Measurements from ENCODE around the gene AIG1. TPM values are rescaled to one million over a fixed set of nuclear protein-coding genes. Genes with fewer than 3 reads are reported as not detected.

The AIG1 gene
- total and polyA plus RNA-seq, 2 of the 4 experiments (the other 2 are of a cell fraction) = 21.3 to 27.1 TPM

- Histone ChIP-seq H4K91ac (ENCODE audit: insufficient read depth, low read depth, low read length) (no peak overlapping the region), H3K23ac (ENCODE audit: low read depth, low read length) (peak overlapping the region; percentile 14; the same call in 1 of the 2 replicates), H2AFZ (replicated peaks; ENCODE audit: low read length, poor library complexity) (no peak overlapping the region), H3K4me3 (ENCODE audit: insufficient read depth, low read depth, low read length) (no peak overlapping the region), H3K9me3 (ENCODE audit: control insufficient read depth, insufficient read depth, low read length) (no peaks in the 10 kb centered on the region), H2AK9ac (replicated peaks; ENCODE audit: low read depth, low read length, poor library complexity) (no peak overlapping the region), H3K18ac (ENCODE audit: low read depth, low read length) (no peak overlapping the region), H3K79me1 (ENCODE audit: low read depth in 1 of 2, low read length in 2 of 2) (no peaks in the 10 kb centered on the region), H2BK120ac (ENCODE audit: low read depth, low read length) (no peak overlapping the region), H2BK15ac (ENCODE audit: low read depth, low read length) (no peak overlapping the region), H2BK20ac (ENCODE audit: low read depth, low read length) (no peak overlapping the region), H3K14ac (replicated peaks; ENCODE audit: low read depth, low read length) (no peak overlapping the region), H4K5ac (ENCODE audit: low read depth, low read length) (no peak overlapping the region), H3K27ac (ENCODE audit: insufficient read depth, low read length) (no peak overlapping the region), H3K27me3 (ENCODE audit: control insufficient read depth, insufficient read depth, low read length) (no peaks in the 10 kb centered on the region), H3K4me2 (ENCODE audit: low read depth, low read length) (no peak overlapping the region), H3K4ac (ENCODE audit: low read depth, low read length) (no peak overlapping the region), H4K8ac (ENCODE audit: low read depth in 2 of 2, low read length in 2 of 2) (no peak overlapping the region), H3K56ac (ENCODE audit: extremely low read depth, insufficient read depth, low read length) (no peak overlapping the region), H3K9ac (ENCODE audit: low read depth, low read length) (no peak overlapping the region), H3K9me1 (ENCODE audit: insufficient read depth, low read length) (peaks cover 7% of the 10 kb centered on the region; the same call in 1 of the 2 replicates), H2BK5ac (ENCODE audit: low read depth, low read length, poor library complexity, severe bottlenecking) (no peak overlapping the region), H4K20me1 (ENCODE audit: insufficient read depth, low read length) (no peaks in the 10 kb centered on the region), H2AK5ac (ENCODE audit: low read depth, low read length) (no peak overlapping the region), H3K4me1 (ENCODE audit: control insufficient read depth, insufficient read depth, low read length) (no peaks in the 10 kb centered on the region; the same call in 1 of the 2 replicates), H3K36me3 (ENCODE audit: control insufficient read depth, insufficient read depth, low read length) (no peaks in the 10 kb centered on the region)
- ATAC-seq (ENCODE audit: low read depth) = no peak
- dilution Hi-C loops (cut with HindIII; ENCODE audit: low sequenced_read_pairs, unreplicated experiment) (no loop called here), in situ Hi-C loops (cut with MboI; ENCODE audit: low sequenced_read_pairs) (no loop called here), intact Hi-C loops (cut with micrococcal nuclease) (no loop called here)
- POLR2A ChIA-PET (ENCODE audit: unreplicated experiment) = interaction anchor here (0.7 kb wide), 1 partner anchor 62 kb away, joined by 3 read pairs; no protein-coding TSS in a partner anchor
- 67% methylated on average over 2 of the region's 5 CpGs; no CpG with 5 or more reads in 1 of the 2 experiments for WGBS, 2 experiments (ENCODE audit: extremely low coverage in 2 of 2, insufficient read length in 1 of 2)
- no peak for TF ChIP-seq RFX5 (IDR thresholded peaks at IDR 0.05; ENCODE audit: low read depth, low read length)
- no peak for TF ChIP-seq RAD21 (IDR thresholded peaks at IDR 0.05; ENCODE audit: low read length)
- no peak for TF ChIP-seq BHLHE40 (IDR thresholded peaks at IDR 0.05; ENCODE audit: low read depth, low read length)
- no peak for TF ChIP-seq USF2 (IDR thresholded peaks at IDR 0.05; ENCODE audit: low read depth, low read length)
- TF ChIP-seq CHD1 (IDR thresholded peaks at IDR 0.05; ENCODE audit: low read depth, low read length) = no peak
- TF ChIP-seq MXI1 (IDR thresholded peaks at IDR 0.05; ENCODE audit: borderline replicate concordance, low read depth, low read length) = no peak
- no peak for TF ChIP-seq CTCF (conservative IDR thresholded peaks at IDR 0.05; ENCODE audit: low read depth, low read length)
- TF ChIP-seq FOS (IDR thresholded peaks at IDR 0.05; ENCODE audit: low read depth, low read length) = no peak
- no peak for TF ChIP-seq MAZ (IDR thresholded peaks at IDR 0.05; ENCODE audit: borderline replicate concordance, low read depth, low read length)
- TF ChIP-seq, protein P1, sequence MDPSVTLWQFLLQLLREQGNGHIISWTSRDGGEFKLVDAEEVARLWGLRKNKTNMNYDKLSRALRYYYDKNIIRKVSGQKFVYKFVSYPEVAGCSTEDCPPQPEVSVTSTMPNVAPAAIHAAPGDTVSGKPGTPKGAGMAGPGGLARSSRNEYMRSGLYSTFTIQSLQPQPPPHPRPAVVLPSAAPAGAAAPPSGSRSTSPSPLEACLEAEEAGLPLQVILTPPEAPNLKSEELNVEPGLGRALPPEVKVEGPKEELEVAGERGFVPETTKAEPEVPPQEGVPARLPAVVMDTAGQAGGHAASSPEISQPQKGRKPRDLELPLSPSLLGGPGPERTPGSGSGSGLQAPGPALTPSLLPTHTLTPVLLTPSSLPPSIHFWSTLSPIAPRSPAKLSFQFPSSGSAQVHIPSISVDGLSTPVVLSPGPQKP (IDR thresholded peaks at IDR 0.05; ENCODE audit: borderline replicate concordance, low read depth, low read length) = no peak
- no peak for TF ChIP-seq CEBPB (IDR thresholded peaks at IDR 0.05; ENCODE audit: low read depth, low read length)
- no peak for TF ChIP-seq POLR2A (IDR thresholded peaks at IDR 0.05; ENCODE audit: low read depth, low read length)
- no peak for TF ChIP-seq SMC3 (IDR thresholded peaks at IDR 0.05; ENCODE audit: low read depth, low read length)
- no peak for TF ChIP-seq MAFK (IDR thresholded peaks at IDR 0.05; ENCODE audit: low read depth, low read length)
- BruUV-seq (replicated peaks) = no TSS peak
- CTCF ChIA-PET = no interaction called here
- DNase-seq = no peak
Observed at GRCh38 chr6:143222310-143222709, 161.6 kb downstream of the AIG1 start.
